Stomach (tissue), 9 donors: Measurements from ENCODE around the gene OGA. TPM values are rescaled to one million over a fixed set of nuclear protein-coding genes. Genes with fewer than 3 reads are reported as not detected.

Experiments
- DNase-seq, 2 donors: peaks; one replicate each; pipeline versions ENCODE4 v3.0.0 to v3.0.0-alpha.2; 2013 to 2019
- H3K27ac ChIP-seq, 5 donors: fragments of 200-600 bp in 4 of 5; sonication (generic) in 4 of 5; one replicate each; pipeline ENCODE4 v1.5.1; 2013 to 2019; ENCODE audit warnings: mild to moderate bottlenecking in 1 of 5, moderate library complexity in 1 of 5
- H3K27me3 ChIP-seq, 3 donors: fragments of 200-600 bp; sonication (generic); one replicate each; pipeline ENCODE4 v1.5.1; 2017 to 2019; ENCODE audit warnings: mixed run types in 1 of 3
- H3K36me3 ChIP-seq, 4 donors: fragments of 200-600 bp; sonication (generic); 1 replicate in 3 of 4; 2 replicates in 1 of 4; pipeline ENCODE4 v1.5.1; 2016 to 2019
- H3K4me1 ChIP-seq, 4 donors: fragments of 200-600 bp; sonication (generic); one replicate each; pipeline ENCODE4 v1.5.1; 2016 to 2019
- H3K4me3 ChIP-seq, 4 donors: fragments of 200-600 bp; sonication (generic) in 3 of 4; one replicate each; pipeline ENCODE4 v1.5.1; 2016 to 2019; ENCODE audit warnings: mild to moderate bottlenecking in 1 of 4
- H3K9me3 ChIP-seq, 4 donors: fragments of 200-600 bp; sonication (generic); one replicate each; pipeline ENCODE4 v1.5.1; 2016 to 2019
- EP300 ChIP-seq: sonication (generic); formaldehyde crosslinking; IDR thresholded peaks from one replicate; pipeline ENCODE4 v1.6.1; 2017; ENCODE audit warnings: antibody characterized with exemption
- POLR2A ChIP-seq, 4 donors: fragments of 450-650 bp; IDR thresholded peaks; one replicate each; pipeline ENCODE4 v1.6.1; 2016; ENCODE audit warnings: antibody characterized with exemption in 4 of 4, control low read depth in 2 of 4, mild to moderate bottlenecking in 1 of 4, moderate library complexity in 1 of 4
- POLR2AphosphoS5 ChIP-seq, 3 donors: sonication (generic); formaldehyde crosslinking; IDR thresholded peaks; one replicate each; pipeline ENCODE4 v1.6.1; 2016; ENCODE audit warnings: antibody characterized with exemption in 3 of 3
- WGBS, 5 donors: extraction: QIAGEN DNeasy Blood & Tissue Kit in 3 of 5; methylation state at CpG; one replicate each; pipeline versions ENCODE4 v1.1.5 to v1.1.7; 2013 to 2018; 5-methylcytosine and 5-hydroxymethylcytosine counted together
- intact Hi-C: fragments of 100-400 bp; cut with DNase I; formaldehyde crosslinking; loops from one replicate; pipeline ENCODE4 v1.15.1; 2023; ENCODE audit warnings: low total_unique reads
- polyA plus RNA-seq, 3 donors: library from polyadenylated mRNA; stranded (reverse); fragments of 200-250 nt; gene quantifications; one replicate each; pipeline ENCODE4 v1.2.3, GENCODE V29; 2013
- total RNA-seq, 5 donors: library from RNA; depleted of rRNA; stranded (reverse); fragments of >200 nt; gene quantifications; one replicate each; pipeline versions ENCODE4 v1.1.0 to v1.2.3, GENCODE V29; 2014 to 2016
- TF ChIP-seq, protein P1 (sequence below), 7 experiments: fragments of 450-650 bp in 4 of 7; fragments of 200-600 bp in 3 of 7; sonication (generic) in 3 of 7; IDR thresholded peaks; one replicate each; pipeline ENCODE4 v1.5.1; 2016 to 2019; ENCODE audit warnings: antibody characterized with exemption in 7 of 7, control low read depth in 2 of 7, mild to moderate bottlenecking in 1 of 7
- donor health status: healthy with polysubstance abuse.
- donor health status: Bipolar disorder and iron deficiency.
- donor health status: healthy.

OGA gene
- total and polyA plus RNA-seq, 8 donors = 18.9 to 312 (median 131) TPM

- intact Hi-C loops = no loop called here
- Histone ChIP-seq H3K36me3 (peaks cover under 1 to 7% (median 6%) of the 10 kb centered on the region in 4 donors), H3K27me3 (no peaks in the 10 kb centered on the region), H3K27ac (peak overlapping the region; percentile 93 to 97 (median 94)), H3K4me3 (peak overlapping the region; percentile 98 to 99 (median 99)), H3K4me1 (peaks cover 20 to 57% (median 43%) of the 10 kb centered on the region in 4 donors), H3K9me3 (no peaks in the 10 kb centered on the region)
- TF ChIP-seq POLR2AphosphoS5 (IDR thresholded peaks at IDR 0.05) (peak in 2 of 3 donors; percentile 50 to 74), EP300 (no peak)
- WGBS, 5 donors = 0 to 1% (median 0%) methylated on average over 29 to 44 of the region's 44 CpGs
- peak; percentile 90 to 97 for DNase-seq
Measured at GRCh38 chr10:101817337-101818118, 716 bp downstream of the OGA start.

DNA sequence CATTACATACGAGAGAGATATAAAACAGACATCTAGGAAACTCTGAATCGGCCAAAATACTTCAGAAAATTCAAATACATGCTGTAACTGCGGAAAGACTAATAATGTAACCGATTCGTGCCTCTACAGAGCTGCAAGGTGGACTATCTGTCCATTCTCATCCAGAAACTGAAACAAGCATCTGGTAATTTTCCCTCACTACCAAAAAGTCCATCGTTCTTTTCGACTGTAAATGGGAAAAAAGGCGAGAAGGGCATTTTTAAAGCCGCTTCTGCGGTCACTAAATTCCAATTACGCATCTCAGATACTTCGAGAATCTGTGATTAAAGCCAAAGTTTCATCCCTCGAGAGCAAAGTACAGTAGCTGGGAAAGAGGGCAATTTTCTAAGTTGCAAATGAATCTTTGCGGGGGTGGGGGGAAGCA, 1.3 kb downstream of the OGA start:
- no peak for TF ChIP-seq POLR2A (IDR thresholded peaks at IDR 0.05)
- H3K4me3 ChIP-seq = peak overlapping the region; percentile 98 to 99 (median 99)
- 0 to 1% (median 1%) methylated on average over 14 of the region's 14 CpGs for WGBS, 5 donors
- intact Hi-C loops = no loop called here
- H3K27ac ChIP-seq = peak overlapping the region; percentile 93 to 97 (median 94)
- peaks cover 24 to 63% (median 46%) of the 10 kb centered on the region in 4 donors for H3K4me1 ChIP-seq
- no peaks in the 10 kb centered on the region for H3K27me3 ChIP-seq
- H3K9me3 ChIP-seq = no peaks in the 10 kb centered on the region
- no peak for DNase-seq
- H3K36me3 ChIP-seq = peaks cover 6 to 13% (median 12%) of the 10 kb centered on the region in 4 donors

DNA sequence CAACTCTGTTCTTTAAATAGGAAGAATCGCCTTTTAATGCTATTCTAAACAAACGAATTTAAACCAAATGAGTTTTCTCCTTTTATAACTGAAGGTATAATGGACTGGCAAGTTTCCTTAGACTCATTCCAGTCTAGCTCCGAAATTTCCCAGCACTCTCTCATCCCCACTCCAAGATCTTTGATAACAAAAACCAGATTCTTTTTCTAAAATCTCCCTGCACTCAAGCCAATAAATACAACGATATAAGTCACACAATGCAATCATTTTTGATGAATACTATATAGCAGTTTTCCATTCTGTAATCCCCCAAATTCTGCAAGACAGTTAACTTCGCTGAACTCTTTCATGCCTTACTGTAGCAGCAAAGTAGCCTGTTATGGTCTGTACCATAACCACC, 1.9 kb downstream of the OGA start:
- no peaks in the 10 kb centered on the region for H3K27me3 ChIP-seq
- 0 to 1% (median 1%) methylated on average over 5 of the region's 5 CpGs for WGBS, 5 donors
- peak overlapping the region in 3 of 5 donors; percentile 33 to 94 (median 49) for H3K27ac ChIP-seq
- H3K4me3 ChIP-seq = peak overlapping the region; percentile 98 to 99 (median 99)
- peaks cover 9 to 18% (median 18%) of the 10 kb centered on the region in 4 donors for H3K36me3 ChIP-seq
- DNase-seq = peak in 1 of 2 donors; percentile 33
- TF ChIP-seq POLR2AphosphoS5 (IDR thresholded peaks at IDR 0.05) (no peak), POLR2A (IDR thresholded peaks at IDR 0.05) (no peak), EP300 (no peak)
- TF ChIP-seq, protein P1, sequence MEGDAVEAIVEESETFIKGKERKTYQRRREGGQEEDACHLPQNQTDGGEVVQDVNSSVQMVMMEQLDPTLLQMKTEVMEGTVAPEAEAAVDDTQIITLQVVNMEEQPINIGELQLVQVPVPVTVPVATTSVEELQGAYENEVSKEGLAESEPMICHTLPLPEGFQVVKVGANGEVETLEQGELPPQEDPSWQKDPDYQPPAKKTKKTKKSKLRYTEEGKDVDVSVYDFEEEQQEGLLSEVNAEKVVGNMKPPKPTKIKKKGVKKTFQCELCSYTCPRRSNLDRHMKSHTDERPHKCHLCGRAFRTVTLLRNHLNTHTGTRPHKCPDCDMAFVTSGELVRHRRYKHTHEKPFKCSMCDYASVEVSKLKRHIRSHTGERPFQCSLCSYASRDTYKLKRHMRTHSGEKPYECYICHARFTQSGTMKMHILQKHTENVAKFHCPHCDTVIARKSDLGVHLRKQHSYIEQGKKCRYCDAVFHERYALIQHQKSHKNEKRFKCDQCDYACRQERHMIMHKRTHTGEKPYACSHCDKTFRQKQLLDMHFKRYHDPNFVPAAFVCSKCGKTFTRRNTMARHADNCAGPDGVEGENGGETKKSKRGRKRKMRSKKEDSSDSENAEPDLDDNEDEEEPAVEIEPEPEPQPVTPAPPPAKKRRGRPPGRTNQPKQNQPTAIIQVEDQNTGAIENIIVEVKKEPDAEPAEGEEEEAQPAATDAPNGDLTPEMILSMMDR (IDR thresholded peaks at IDR 0.05) = no peak
- intact Hi-C loops = no loop called here
- H3K9me3 ChIP-seq = no peaks in the 10 kb centered on the region
- peaks cover 24 to 69% (median 49%) of the 10 kb centered on the region in 4 donors for H3K4me1 ChIP-seq

- H3K4me3 ChIP-seq = peak overlapping the region; percentile 98 to 99 (median 99)
- no peak for TF ChIP-seq EP300
- TF ChIP-seq POLR2A (IDR thresholded peaks at IDR 0.05) = no peak
- TF ChIP-seq, protein P1 (IDR thresholded peaks at IDR 0.05) = no peak
- no peak for TF ChIP-seq POLR2AphosphoS5 (IDR thresholded peaks at IDR 0.05)
- peaks cover 23 to 74% (median 47%) of the 10 kb centered on the region in 4 donors for H3K4me1 ChIP-seq
- H3K9me3 ChIP-seq = no peaks in the 10 kb centered on the region
- 66 to 79% (median 71%) methylated on average over 8 of the region's 8 CpGs for WGBS, 5 donors
- DNase-seq = peak in 1 of 2 donors; percentile 9
- H3K27ac ChIP-seq = peak overlapping the region in 1 of 5 donors; percentile 24
- peaks cover 20 to 36% (median 36%) of the 10 kb centered on the region in 4 donors for H3K36me3 ChIP-seq
- no peaks in the 10 kb centered on the region for H3K27me3 ChIP-seq
- intact Hi-C loops = no loop called here
Measured at GRCh38 chr10:101814466-101815071, 3.7 kb downstream of the OGA start.

GRCh38 chr10:101812606-101813005, 5.6 kb downstream of the OGA start:
- TF ChIP-seq EP300 = no peak
- TF ChIP-seq POLR2A (IDR thresholded peaks at IDR 0.05) = no peak
- TF ChIP-seq, protein P1 (IDR thresholded peaks at IDR 0.05) = no peak
- TF ChIP-seq POLR2AphosphoS5 (IDR thresholded peaks at IDR 0.05) = no peak
- no peak overlapping the region for H3K27ac ChIP-seq
- no peak for DNase-seq
- H3K36me3 ChIP-seq = peaks cover 32 to 56% (median 55%) of the 10 kb centered on the region in 4 donors
- intact Hi-C loops = no loop called here
- no peaks in the 10 kb centered on the region for H3K27me3 ChIP-seq
- H3K4me3 ChIP-seq = no peak overlapping the region
- WGBS, 5 donors = 59 to 76% (median 63%) methylated on average over 4 of the region's 4 CpGs
- H3K4me1 ChIP-seq = peaks cover 15 to 68% (median 39%) of the 10 kb centered on the region in 4 donors
- no peaks in the 10 kb centered on the region for H3K9me3 ChIP-seq
